OCI-LY7 (cell line): ENCODE results near the gene LYRM2.

ENCODE experiments used
- CTCF ChIP-seq: fragments of 200-600 bp; sonication (generic); conservative IDR thresholded peaks from 2 replicates; pipeline ENCODE4 v1.5.1; 2014; ENCODE audit warnings: mild to moderate bottlenecking, antibody characterized with exemption, low read length, moderate library complexity, mixed read lengths
- EZH2phosphoT487 ChIP-seq: fragments of 200-600 bp; sonication (generic); IDR thresholded peaks from 2 replicates; pipeline ENCODE4 v1.6.1; 2018; ENCODE audit warnings: low read depth, borderline replicate concordance, mild to moderate bottlenecking, mixed run types, antibody characterized with exemption, low read length, moderate library complexity, mixed read lengths

GRCh38 chr6:89681983-89682564 is 43.5 kb upstream of the LYRM2 start:
- TF ChIP-seq CTCF (no peak), EZH2phosphoT487 (no peak)
